GOT3 (cell line): ENCODE measurements around the gene MRPS34.
"Not testable (repeated sequence)": the region's sequence is repeated elsewhere in the genome, so short reads cannot be mapped to it uniquely, and the experiment has no call there.

Source experiments
- DNase-seq: peaks from one replicate; lab custom pipeline; 2025; ENCODE audit warnings: mixed read lengths; lab: John Stamatoyannopoulos, UW

Gene MRPS34

GRCh38 chr16:1772908-1773702, at the start of gene MRPS34:
MRPS34 (minus strand) TSS chr16:1773134; CDS start chr16:1773119, 15 bp downstream.
- DNase-seq: peak; percentile 63

GRCh38 chr16:1821861-1822611, 49.1 kb upstream of the MRPS34 start:
- DNase-seq: no peak

GRCh38 chr16:1820946-1821290, 48.0 kb upstream of the MRPS34 start:
- no peak for DNase-seq

- no peak for DNase-seq
Observed at GRCh38 chr16:1820096-1820945, 47.4 kb upstream of the MRPS34 start.

- no peak for DNase-seq
Observed at GRCh38 chr16:1819611-1820010, 46.7 kb upstream of the MRPS34 start.

DNA sequence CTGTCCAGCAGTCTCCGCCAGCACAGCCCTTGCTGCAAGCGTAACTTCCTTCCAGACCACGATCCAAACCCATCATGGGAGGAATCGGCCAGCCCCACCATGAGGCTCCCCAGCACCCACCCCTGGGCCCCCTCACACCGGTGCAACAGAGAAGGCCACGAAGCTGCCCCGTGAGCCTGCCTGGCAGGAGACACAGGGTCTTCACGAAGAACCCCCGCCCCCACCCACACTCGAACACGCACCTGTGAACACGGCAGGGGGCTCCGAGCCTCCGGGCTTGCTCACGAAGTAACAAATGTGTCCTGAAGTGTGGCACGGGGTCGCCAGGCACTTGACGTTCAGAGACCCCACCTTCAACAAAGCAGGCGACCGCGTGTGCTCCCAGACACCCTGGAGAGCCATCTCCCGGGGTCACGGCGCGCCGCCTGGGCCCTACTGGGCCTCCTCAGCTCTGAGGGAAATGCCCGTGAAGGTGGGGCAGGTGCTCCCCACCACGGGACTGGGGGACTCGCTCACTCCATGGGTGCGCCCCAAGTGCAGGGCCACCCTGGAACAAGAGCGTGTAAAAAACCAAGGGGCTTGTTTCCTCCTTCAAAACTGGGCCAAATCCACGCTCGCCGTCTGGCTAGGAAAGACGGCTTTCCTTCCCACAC, 46.1 kb upstream of the MRPS34 start:
- DNase-seq: no peak

GRCh38 chr16:1818204-1818872, 45.4 kb upstream of the MRPS34 start:
- DNase-seq: no peak

- no peak for DNase-seq
Observed at GRCh38 chr16:1817716-1818115, 44.8 kb upstream of the MRPS34 start.

DNA sequence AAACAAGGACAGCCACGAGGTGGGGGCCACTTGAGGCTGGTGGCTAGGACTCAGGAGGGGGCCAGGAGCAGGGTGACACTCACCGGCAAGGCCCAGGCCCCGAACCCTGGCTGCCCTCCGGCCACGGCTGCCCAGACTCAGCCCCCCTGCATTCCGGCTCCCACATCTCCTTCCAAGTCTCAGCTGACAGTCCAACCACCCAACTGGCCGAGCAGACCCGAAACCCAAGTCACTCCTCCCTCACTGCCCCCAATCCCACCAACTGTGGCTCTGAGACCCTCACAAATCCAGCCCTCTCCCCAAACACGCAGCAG, 44.3 kb upstream of the MRPS34 start:
- no peak for DNase-seq

GRCh38 chr16:1816396-1817275, 43.7 kb upstream of the MRPS34 start:
- no peak for DNase-seq

DNA sequence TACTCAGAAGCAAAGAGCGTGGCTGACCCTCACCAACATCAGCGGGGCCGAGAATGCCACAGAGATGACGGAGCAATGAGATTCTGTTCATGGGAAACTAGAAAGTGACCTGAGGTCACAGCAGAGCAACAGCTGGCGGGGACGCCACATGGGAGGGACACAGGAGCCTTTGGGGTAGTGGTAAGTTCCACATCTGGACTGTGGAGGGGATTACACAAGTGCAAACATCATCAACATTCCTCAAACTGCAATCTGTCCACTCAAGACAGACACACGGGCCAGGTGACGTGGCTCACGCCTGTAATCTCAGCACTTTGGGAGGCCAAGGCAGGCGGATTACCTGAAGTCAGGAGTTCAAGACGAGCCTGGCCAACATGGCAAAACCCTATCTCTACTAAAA, 42.5 kb upstream of the MRPS34 start:
- DNase-seq: no peak

DNA sequence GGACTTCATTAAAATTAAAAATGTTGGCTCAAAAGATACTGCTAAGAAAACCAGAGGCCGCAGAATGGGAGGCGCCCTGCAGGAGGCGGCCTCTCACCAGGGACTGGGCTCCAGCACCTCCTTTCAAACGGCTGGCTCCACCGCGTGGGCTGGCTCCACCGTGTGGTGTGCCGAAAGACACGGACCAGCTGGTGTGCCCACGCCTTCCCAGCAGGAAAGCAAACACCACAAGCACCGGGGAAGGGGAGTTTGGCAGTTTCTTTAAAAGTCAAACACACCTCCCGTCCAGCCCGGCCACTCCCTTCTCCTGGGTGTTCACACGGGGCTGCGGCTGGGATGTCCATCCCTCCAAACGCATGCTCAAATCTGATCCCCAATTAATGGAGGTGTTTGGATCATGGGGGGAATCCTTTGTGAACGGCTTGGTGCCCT, 39.8 kb upstream of the MRPS34 start:
- peak; percentile 30 for DNase-seq

GRCh38 chr16:1810536-1810935, 37.6 kb upstream of the MRPS34 start:
- DNase-seq: no peak

DNA sequence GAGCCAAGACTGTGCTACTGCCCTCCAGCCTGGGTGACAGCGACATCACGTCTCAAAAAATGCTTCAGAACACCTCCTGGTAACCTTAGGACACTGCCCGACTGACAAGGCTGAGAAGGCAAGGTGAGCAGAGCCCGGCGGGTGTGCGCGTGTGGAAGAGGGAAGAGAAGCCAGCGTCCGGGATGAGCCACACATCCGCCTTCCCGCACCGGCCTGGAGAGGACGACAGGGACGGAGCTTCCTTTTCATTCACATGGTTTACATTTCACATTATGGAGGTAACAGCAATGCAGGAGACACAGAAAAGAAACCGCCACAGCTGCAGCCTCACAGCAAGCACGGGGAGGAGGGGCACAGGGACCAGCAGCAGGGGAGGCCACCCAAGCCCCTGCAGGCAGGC, 37.2 kb upstream of the MRPS34 start:
- DNase-seq: no peak

DNA sequence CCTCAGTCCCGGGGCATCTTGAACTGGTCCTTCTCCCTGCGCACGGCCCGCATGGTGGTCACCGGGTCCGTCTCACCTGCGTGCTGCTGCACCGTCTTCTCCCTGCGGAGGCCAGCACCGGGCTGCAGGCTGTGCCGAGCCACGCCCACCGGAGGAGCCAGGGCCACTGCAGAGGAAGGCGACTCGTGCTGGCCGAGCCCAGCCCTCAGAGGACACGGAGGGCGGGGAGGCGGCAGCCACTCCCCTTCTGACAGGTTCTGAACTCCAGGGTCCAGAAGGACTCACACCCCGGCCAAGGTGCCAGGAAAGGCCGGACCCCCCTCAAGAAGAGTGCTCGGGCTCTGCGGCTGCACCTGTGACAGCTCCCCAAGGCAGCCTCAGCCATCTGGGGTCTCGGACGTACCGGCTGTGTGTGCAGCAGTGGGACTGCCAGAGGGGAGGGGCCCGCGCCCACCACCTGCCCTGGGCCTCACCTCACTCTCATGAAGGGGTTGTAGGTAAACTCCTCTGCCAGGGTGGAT, 36.4 kb upstream of the MRPS34 start:
- DNase-seq: no peak

GRCh38 chr16:1808691-1809090, 35.8 kb upstream of the MRPS34 start:
- DNase-seq: no peak

- no peak for DNase-seq
Observed at GRCh38 chr16:1807626-1808025, 34.7 kb upstream of the MRPS34 start.

GRCh38 chr16:1800701-1801100, 27.8 kb upstream of the MRPS34 start:
- DNase-seq: no peak

- DNase-seq: not testable (repeated sequence)
Observed at GRCh38 chr16:1799263-1799662, 26.3 kb upstream of the MRPS34 start.

- DNase-seq: no peak
Observed at GRCh38 chr16:1794908-1795666, 22.2 kb upstream of the MRPS34 start.
